HG03565 (cell line): ENCODE measurements around the gene NFYB.
A peak's percentile ranks its signal among the peaks of the same experiment; 100 is the strongest.
"Not testable (repeated sequence)": the region's sequence is repeated elsewhere in the genome, so short reads cannot be mapped to it uniquely, and the experiment has no call there.

ENCODE experiments used
- ATAC-seq: cut with Tn5 transposase; IDR thresholded peaks from one replicate; pipeline ENCODE4 v1.9.1; 2021; ENCODE audit warnings: mild to moderate bottlenecking, moderate library complexity; ENCODE audit not compliant: unreplicated experiment

Gene NFYB

GRCh38 chr12:104115587-104115975, 22.4 kb downstream of the NFYB start:
- no peak for ATAC-seq

- ATAC-seq, result not testable (repeated sequence)
Measured at GRCh38 chr12:104114834-104115586, 23.0 kb downstream of the NFYB start.

- no peak for ATAC-seq
Measured at GRCh38 chr12:104109446-104110271, 28.4 kb downstream of the NFYB start.

GRCh38 chr12:104108755-104109445, 29.1 kb downstream of the NFYB start:
- ATAC-seq, result no peak

- no peak for ATAC-seq
Measured at GRCh38 chr12:104106965-104107364, 31.0 kb downstream of the NFYB start.

GRCh38 chr12:104105461-104105860, 32.5 kb downstream of the NFYB start:
- no peak for ATAC-seq

GRCh38 chr12:104097954-104098353, 40.1 kb downstream of the NFYB start:
- no peak for ATAC-seq

GRCh38 chr12:104095289-104095688, 42.7 kb downstream of the NFYB start:
- no peak for ATAC-seq

- ATAC-seq, result no peak
Measured at GRCh38 chr12:104094284-104094683, 43.7 kb downstream of the NFYB start.

- ATAC-seq, result no peak
Measured at GRCh38 chr12:104091136-104091535, 46.9 kb downstream of the NFYB start.

- no peak for ATAC-seq
Measured at GRCh38 chr12:104090685-104091084, 47.3 kb downstream of the NFYB start.

GRCh38 chr12:104083769-104084475, 54.1 kb downstream of the NFYB start:
- peak; percentile 88 for ATAC-seq

GRCh38 chr12:104080764-104081163, 57.2 kb downstream of the NFYB start:
- ATAC-seq, result no peak

GRCh38 chr12:104079024-104079423, 59.0 kb downstream of the NFYB start:
- no peak for ATAC-seq

GRCh38 chr12:104073699-104074098, 64.3 kb downstream of the NFYB start:
- ATAC-seq, result no peak

- ATAC-seq, result no peak
Measured at GRCh38 chr12:104072099-104072498, 65.9 kb downstream of the NFYB start.
